Right lobe of liver (tissue), 6 donors: ENCODE measurements around the gene CFAP46. TPM values are rescaled to one million over a fixed set of nuclear protein-coding genes. Genes with fewer than 3 reads are reported as not detected.

ENCODE experiments used
- ATAC-seq, 4 donors: fragments of 200-7000 bp; cut with Tn5 transposase; one replicate each; pipeline ENCODE4 v1.9.1; 2020; ENCODE audit warnings: mild to moderate bottlenecking in 4 of 4, moderate library complexity in 4 of 4
- DNase-seq, 3 donors: peaks; one replicate each; pipeline ENCODE4 v3.0.0-alpha.2; 2020
- H3K27ac ChIP-seq, 3 donors: fragments of 200-600 bp; one replicate each; pipeline ENCODE4 v1.8.0; 2022
- H3K27me3 ChIP-seq, 2 donors: fragments of 200-600 bp; one replicate each; pipeline ENCODE4 v1.8.0; 2022
- H3K36me3 ChIP-seq, 4 donors: fragments of 200-600 bp; sonication (generic) in 1 of 4; one replicate each; pipeline versions ENCODE4 v1.5.1 to v1.8.0; 2017 to 2022; ENCODE audit warnings: control low read depth in 1 of 4
- H3K4me1 ChIP-seq, 4 donors: fragments of 200-600 bp; sonication (generic) in 1 of 4; one replicate each; pipeline versions ENCODE4 v1.5.1 to v1.8.0; 2017 to 2022; ENCODE audit warnings: control low read depth in 1 of 4
- H3K4me3 ChIP-seq, 3 donors: fragments of 200-600 bp; one replicate each; pipeline ENCODE4 v1.8.0; 2022
- H3K9me3 ChIP-seq, 4 donors: fragments of 200-600 bp; sonication (generic) in 1 of 4; one replicate each; pipeline versions ENCODE4 v1.5.1 to v1.8.0; 2017 to 2022; ENCODE audit warnings: control low read depth in 1 of 4
- POLR2A ChIP-seq: fragments of 450-650 bp; IDR thresholded peaks from one replicate; pipeline ENCODE4 v1.6.1; 2017; ENCODE audit warnings: antibody characterized with exemption, mild to moderate bottlenecking
- WGBS: methylation state at CpG from one replicate; pipeline ENCODE4 v1.1.6; 2018; ENCODE audit warnings: low coverage, low lambda C conversion rate; ENCODE audit not compliant: insufficient coverage; ENCODE audit errors: missing lambda C conversion rate; 5-methylcytosine and 5-hydroxymethylcytosine counted together
- intact Hi-C, 2 donors: fragments of 100-400 bp; cut with DNase I; formaldehyde crosslinking; loops; one replicate each; pipeline versions ENCODE4 v1.11.2 to v1.14.1; 2022
- total RNA-seq, 6 experiments: library from RNA; depleted of rRNA in 2 of 6; stranded (reverse); fragments of >200 nt in 2 of 6; fragmentation: NEBNext Ultra II Directional in 3 of 6; extraction: Animal tissue kit (Norgen Biotek cat#: 25700) in 3 of 6; gene quantifications; one replicate each; pipeline versions ENCODE4 v1.1.0 to v1.2.4, GENCODE V29; 2016 to 2023
- TF ChIP-seq, protein P1 (sequence below), 4 donors: fragments of 200-600 bp in 3 of 4; fragments of 450-650 bp in 1 of 4; IDR thresholded peaks; one replicate each; pipeline versions ENCODE4 v1.5.1 to v1.8.0; 2016 to 2022; ENCODE audit warnings: antibody characterized with exemption in 4 of 4, mild to moderate bottlenecking in 2 of 4
- donor health status: DM: no; HTN: yes; CAD: no.
- donor health status: DM: no; HTN: no; CAD: no.
- donor health status: DM: no; HTN: no; CAD: no.
- donor health status: DM: no; HTN: yes; CAD: no.
- donor health status: DM: no; HTN: yes; CAD: no.

CFAP46 gene
- total RNA-seq, 6 experiments from 2014 or later: 0.16 to 0.67 (median 0.32) TPM

- intact Hi-C loops: no loop called here
- DNase-seq: peak in 1 of 3 donors; percentile 23
Observed at GRCh38 chr10:132851451-132851850, 90.9 kb downstream of the CFAP46 start.

GRCh38 chr10:132850896-132851295, 91.5 kb downstream of the CFAP46 start:
- ATAC-seq: no peak
- no peaks in the 10 kb centered on the region for H3K36me3 ChIP-seq
- H3K27ac ChIP-seq: no peak overlapping the region
- intact Hi-C loops: no loop called here
- H3K4me3 ChIP-seq: no peak overlapping the region
- peak in 1 of 3 donors; percentile 39 for DNase-seq
- no peak for TF ChIP-seq POLR2A
- TF ChIP-seq, protein P1, sequence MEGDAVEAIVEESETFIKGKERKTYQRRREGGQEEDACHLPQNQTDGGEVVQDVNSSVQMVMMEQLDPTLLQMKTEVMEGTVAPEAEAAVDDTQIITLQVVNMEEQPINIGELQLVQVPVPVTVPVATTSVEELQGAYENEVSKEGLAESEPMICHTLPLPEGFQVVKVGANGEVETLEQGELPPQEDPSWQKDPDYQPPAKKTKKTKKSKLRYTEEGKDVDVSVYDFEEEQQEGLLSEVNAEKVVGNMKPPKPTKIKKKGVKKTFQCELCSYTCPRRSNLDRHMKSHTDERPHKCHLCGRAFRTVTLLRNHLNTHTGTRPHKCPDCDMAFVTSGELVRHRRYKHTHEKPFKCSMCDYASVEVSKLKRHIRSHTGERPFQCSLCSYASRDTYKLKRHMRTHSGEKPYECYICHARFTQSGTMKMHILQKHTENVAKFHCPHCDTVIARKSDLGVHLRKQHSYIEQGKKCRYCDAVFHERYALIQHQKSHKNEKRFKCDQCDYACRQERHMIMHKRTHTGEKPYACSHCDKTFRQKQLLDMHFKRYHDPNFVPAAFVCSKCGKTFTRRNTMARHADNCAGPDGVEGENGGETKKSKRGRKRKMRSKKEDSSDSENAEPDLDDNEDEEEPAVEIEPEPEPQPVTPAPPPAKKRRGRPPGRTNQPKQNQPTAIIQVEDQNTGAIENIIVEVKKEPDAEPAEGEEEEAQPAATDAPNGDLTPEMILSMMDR (IDR thresholded peaks at IDR 0.05): no peak
- no peaks in the 10 kb centered on the region for H3K27me3 ChIP-seq
- no peaks in the 10 kb centered on the region for H3K9me3 ChIP-seq
- 69% methylated on average over 2 of the region's 17 CpGs for WGBS
- no peaks in the 10 kb centered on the region for H3K4me1 ChIP-seq

More at GRCh38 chr10:132851451-132851850, 90.9 kb downstream of the CFAP46 start:
- no peaks in the 10 kb centered on the region for H3K27me3 ChIP-seq
- no peak for ATAC-seq
- H3K27ac ChIP-seq: no peak overlapping the region
- no peaks in the 10 kb centered on the region for H3K4me1 ChIP-seq
- WGBS: 90% methylated on average over 20 of the region's 22 CpGs
- no peaks in the 10 kb centered on the region for H3K9me3 ChIP-seq
- TF ChIP-seq, protein P1 (IDR thresholded peaks at IDR 0.05): no peak
- no peak for TF ChIP-seq POLR2A
- no peaks in the 10 kb centered on the region for H3K36me3 ChIP-seq
- H3K4me3 ChIP-seq: no peak overlapping the region

DNA sequence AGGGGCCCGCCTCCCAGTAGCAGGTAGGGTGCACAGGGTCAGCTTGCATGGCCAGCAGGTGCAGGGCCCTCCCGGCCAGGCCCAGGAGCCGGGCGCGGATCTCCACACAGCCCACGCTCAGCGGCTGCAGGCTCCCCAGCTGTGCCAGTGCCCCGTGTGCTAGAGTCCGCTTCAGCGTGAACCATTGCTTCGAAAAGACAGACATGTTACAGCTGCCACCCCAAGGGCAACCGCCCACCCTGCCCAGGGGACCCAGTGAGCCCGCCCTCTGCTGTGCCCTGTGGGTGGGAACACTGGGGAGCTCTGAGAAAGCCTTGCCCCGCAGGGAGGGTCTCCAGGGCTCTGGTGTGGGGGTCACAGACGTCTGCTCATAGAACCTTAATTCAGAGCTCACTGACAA, 92.1 kb downstream of the CFAP46 start:
- no peaks in the 10 kb centered on the region for H3K27me3 ChIP-seq
- intact Hi-C loops: no loop called here
- WGBS: 48% methylated on average over 2 of the region's 15 CpGs
- ATAC-seq (no peak), DNase-seq (peak in 1 of 3 donors; percentile 31)
- no peaks in the 10 kb centered on the region for H3K36me3 ChIP-seq
- H3K9me3 ChIP-seq: no peaks in the 10 kb centered on the region
- TF ChIP-seq, protein P1 (IDR thresholded peaks at IDR 0.05): no peak
- no peak for TF ChIP-seq POLR2A
- H3K4me1 ChIP-seq: no peaks in the 10 kb centered on the region
- no peak overlapping the region for H3K4me3 ChIP-seq
- H3K27ac ChIP-seq: no peak overlapping the region

DNA sequence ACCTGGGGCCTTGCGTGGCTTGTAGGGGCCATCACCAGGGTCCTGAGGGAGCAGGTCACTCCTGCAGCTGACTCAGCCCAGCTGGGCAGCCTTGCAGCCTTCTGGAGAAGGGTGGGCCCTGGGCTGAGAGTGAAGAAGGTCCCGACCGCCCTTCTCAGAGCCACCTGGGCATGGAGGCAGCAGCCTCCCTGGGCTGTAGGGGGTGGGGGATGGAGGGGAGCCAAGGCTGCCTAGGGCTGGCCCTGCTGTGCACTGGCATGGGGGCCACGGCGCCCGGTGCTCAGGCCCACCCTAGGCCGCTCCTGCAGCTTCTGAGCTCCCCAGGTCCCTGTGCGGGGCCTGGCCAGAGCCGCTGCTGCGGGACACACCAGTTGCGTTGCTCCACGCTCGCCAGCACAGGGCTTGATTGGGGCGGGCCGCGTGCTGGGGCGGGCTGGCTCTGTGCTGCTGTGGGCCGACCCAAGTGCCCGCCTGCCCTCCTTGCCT, 92.8 kb downstream of the CFAP46 start:
- ATAC-seq (peak in 1 of 4 donors; percentile 13), DNase-seq (peak in 1 of 3 donors; percentile 39)
- no peaks in the 10 kb centered on the region for H3K9me3 ChIP-seq
- H3K27ac ChIP-seq: no peak overlapping the region
- H3K4me3 ChIP-seq: no peak overlapping the region
- H3K27me3 ChIP-seq: no peaks in the 10 kb centered on the region
- H3K4me1 ChIP-seq: no peaks in the 10 kb centered on the region
- TF ChIP-seq, protein P1 (IDR thresholded peaks at IDR 0.05): no peak
- no peak for TF ChIP-seq POLR2A
- intact Hi-C loops: no loop called here
- 70% methylated on average over 2 of the region's 19 CpGs for WGBS
- H3K36me3 ChIP-seq: no peaks in the 10 kb centered on the region
